GM06990 (cell line): ENCODE measurements around the gene TRA2B.
"Not testable (repeated sequence)": the region's sequence is repeated elsewhere in the genome, so short reads cannot be mapped to it uniquely, and the experiment has no call there.

Source experiments
- DNase-seq: peaks from one replicate; pipeline ENCODE4 v3.0.0-alpha.2; 2011; ENCODE audit not compliant: insufficient read length; ENCODE audit errors: extremely low read depth
- H3K27me3 ChIP-seq: replicated peaks from 2 replicates; pipeline ENCODE4 v1.6.0; 2011; ENCODE audit warnings: low read length; ENCODE audit not compliant: control insufficient read depth, insufficient read depth
- H3K36me3 ChIP-seq: 2 replicates; pipeline ENCODE4 v1.5.1; 2011; ENCODE audit warnings: low read length; ENCODE audit not compliant: control insufficient read depth, insufficient read depth
- H3K4me3 ChIP-seq: replicated peaks from 2 replicates; pipeline ENCODE4 v1.5.1; 2011; ENCODE audit warnings: low read depth, mild to moderate bottlenecking, control low read depth, low read length
- TF ChIP-seq, protein P1 (sequence below): IDR thresholded peaks from 2 replicates; pipeline ENCODE4 v1.5.1; 2011; ENCODE audit warnings: low read length, control low read depth, mild to moderate bottlenecking, inconsistent platforms; ENCODE audit not compliant: insufficient read depth, poor library complexity, severe bottlenecking

Gene TRA2B

DNA sequence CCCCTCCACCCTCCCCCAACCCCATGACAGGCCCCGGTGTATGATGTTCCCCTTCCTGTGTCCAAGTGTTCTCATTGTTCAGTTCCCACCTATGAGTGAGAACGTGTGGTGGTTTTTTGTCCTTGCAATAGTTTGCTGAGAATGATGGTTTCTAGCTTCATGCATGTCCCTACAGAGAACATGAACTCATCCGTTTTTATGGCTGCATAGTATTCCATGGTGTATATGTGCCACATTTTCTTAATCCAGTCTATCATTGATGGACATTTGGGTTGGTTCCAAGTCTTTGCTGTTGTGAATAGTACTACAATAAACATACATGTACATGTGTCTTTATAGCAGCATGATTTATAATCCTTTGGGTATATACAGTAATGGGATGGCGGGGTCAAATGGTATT is 27.9 kb downstream of the TRA2B start:
- not testable (repeated sequence) for H3K27me3 ChIP-seq, H3K4me3 ChIP-seq, H3K36me3 ChIP-seq, DNase-seq

- TF ChIP-seq, protein P1, sequence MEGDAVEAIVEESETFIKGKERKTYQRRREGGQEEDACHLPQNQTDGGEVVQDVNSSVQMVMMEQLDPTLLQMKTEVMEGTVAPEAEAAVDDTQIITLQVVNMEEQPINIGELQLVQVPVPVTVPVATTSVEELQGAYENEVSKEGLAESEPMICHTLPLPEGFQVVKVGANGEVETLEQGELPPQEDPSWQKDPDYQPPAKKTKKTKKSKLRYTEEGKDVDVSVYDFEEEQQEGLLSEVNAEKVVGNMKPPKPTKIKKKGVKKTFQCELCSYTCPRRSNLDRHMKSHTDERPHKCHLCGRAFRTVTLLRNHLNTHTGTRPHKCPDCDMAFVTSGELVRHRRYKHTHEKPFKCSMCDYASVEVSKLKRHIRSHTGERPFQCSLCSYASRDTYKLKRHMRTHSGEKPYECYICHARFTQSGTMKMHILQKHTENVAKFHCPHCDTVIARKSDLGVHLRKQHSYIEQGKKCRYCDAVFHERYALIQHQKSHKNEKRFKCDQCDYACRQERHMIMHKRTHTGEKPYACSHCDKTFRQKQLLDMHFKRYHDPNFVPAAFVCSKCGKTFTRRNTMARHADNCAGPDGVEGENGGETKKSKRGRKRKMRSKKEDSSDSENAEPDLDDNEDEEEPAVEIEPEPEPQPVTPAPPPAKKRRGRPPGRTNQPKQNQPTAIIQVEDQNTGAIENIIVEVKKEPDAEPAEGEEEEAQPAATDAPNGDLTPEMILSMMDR, result no peak
- Histone ChIP-seq H3K36me3 (no peaks in the 10 kb centered on the region), H3K4me3 (no peak overlapping the region), H3K27me3 (no peaks in the 10 kb centered on the region; the same call in 1 of the 2 replicates)
- no peak for DNase-seq
These were observed 37.6 kb downstream of the TRA2B start for GRCh38 chr3:185900228-185900627.

- Histone ChIP-seq H3K36me3 (no peaks in the 10 kb centered on the region), H3K4me3 (no peak overlapping the region), H3K27me3 (no peaks in the 10 kb centered on the region; the same call in 1 of the 2 replicates)
- TF ChIP-seq, protein P1, result no peak
- no peak for DNase-seq
These were observed 41.2 kb downstream of the TRA2B start for GRCh38 chr3:185896636-185897035.

- Histone ChIP-seq H3K4me3 (no peak overlapping the region), H3K36me3 (no peaks in the 10 kb centered on the region), H3K27me3 (no peaks in the 10 kb centered on the region; the same call in 1 of the 2 replicates)
- TF ChIP-seq, protein P1, result no peak
- DNase-seq, result no peak
These were observed 50.7 kb downstream of the TRA2B start for GRCh38 chr3:185887066-185887465.

GRCh38 chr3:185884641-185885040 is 53.2 kb downstream of the TRA2B start:
- TF ChIP-seq, protein P1, result no peak
- DNase-seq, result no peak

DNA sequence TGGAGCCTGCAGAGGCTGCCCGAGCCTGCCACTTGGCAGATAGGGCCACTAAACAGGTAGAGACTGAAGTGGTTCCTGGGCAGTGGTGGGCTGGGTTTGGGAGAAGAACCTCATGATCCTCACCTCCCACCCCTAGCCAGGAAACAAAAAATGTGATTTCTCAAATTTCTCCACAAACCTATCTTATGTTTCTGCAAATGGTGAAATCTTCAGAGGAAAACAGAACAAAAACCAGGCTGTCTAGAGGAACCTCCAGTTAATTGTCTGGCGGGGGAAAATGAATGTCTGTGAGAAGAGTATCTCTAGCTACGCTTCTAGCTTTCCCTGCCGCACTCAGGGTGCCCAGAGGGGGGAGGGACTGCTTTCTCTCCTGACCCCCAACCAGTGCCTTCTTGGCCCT is 55.9 kb downstream of the TRA2B start:
- Histone ChIP-seq H3K27me3 (no peaks in the 10 kb centered on the region), H3K36me3 (no peaks in the 10 kb centered on the region), H3K4me3 (no peak overlapping the region)
- no peak for DNase-seq
- TF ChIP-seq, protein P1, result no peak

More at GRCh38 chr3:185884641-185885040, 53.2 kb downstream of the TRA2B start:
- H3K4me3 ChIP-seq, result no peak overlapping the region
- no peaks in the 10 kb centered on the region for H3K36me3 ChIP-seq
- no peaks in the 10 kb centered on the region for H3K27me3 ChIP-seq
